Esophagus (tissue), 2 donors: Measurements from ENCODE around the gene CPLX1. TPM values are rescaled to one million over a fixed set of nuclear protein-coding genes. Genes with fewer than 3 reads are reported as not detected.

Experiments used
- polyA plus RNA-seq, 2 donors: library from polyadenylated mRNA; stranded (reverse); fragments of 200-250 nt; gene quantifications; one replicate each; pipeline ENCODE4 v1.2.3, GENCODE V29; 2013
- donor health status: healthy with polysubstance abuse.
- donor health status: Bipolar disorder and iron deficiency.

CPLX1 gene
- polyA plus RNA-seq, 2 donors = 0.74 to 2.8 TPM

Other genes with a start within 250 kb of the CPLX1 start
- gene TMEM271, start 249.8 kb downstream of the CPLX1 start, polyA plus RNA-seq = under 1 TPM; 0.08 TPM
- under 1 TPM; 0.41 to 0.89 TPM for gene PDE6B, start 200.6 kb downstream of the CPLX1 start, polyA plus RNA-seq
- 100 to 1,000 TPM; 539 to 570 TPM for gene ATP5ME, start 151.9 kb downstream of the CPLX1 start, polyA plus RNA-seq
- gene MYL5, start 151.6 kb downstream of the CPLX1 start, polyA plus RNA-seq = 10 to 100 TPM; 17.9 to 22.4 TPM
- gene SLC49A3, start 137.0 kb downstream of the CPLX1 start, polyA plus RNA-seq = 1 to 10 TPM; 3.8 to 7.2 TPM
- gene PCGF3, start 120.3 kb downstream of the CPLX1 start, polyA plus RNA-seq = 10 to 100 TPM; 27.0 to 63.7 TPM
- gene GAK, start 106.2 kb upstream of the CPLX1 start, polyA plus RNA-seq = 100 to 1,000 TPM in 1 of 2 donors, 10 to 100 TPM in 1; 82.3 to 147 TPM
- gene TMEM175, start 106.3 kb upstream of the CPLX1 start, polyA plus RNA-seq = 10 to 100 TPM; 16.6 to 32.2 TPM
- gene DGKQ, start 147.4 kb upstream of the CPLX1 start, polyA plus RNA-seq = 1 to 10 TPM; 6.8 to 8.0 TPM
- gene IDUA, start 160.9 kb upstream of the CPLX1 start, polyA plus RNA-seq = 10 to 100 TPM; 10.0 to 17.8 TPM
- under 1 TPM; 0.09 to 0.49 TPM for gene SLC26A1, start 167.3 kb upstream of the CPLX1 start, polyA plus RNA-seq
- gene FGFRL1, start 185.5 kb upstream of the CPLX1 start, polyA plus RNA-seq = 1 to 10 TPM; 2.3 to 3.4 TPM